CD4-positive, alpha-beta T cell treated with Interleukin-1 beta for 1 hour (primary cell): ENCODE results near the gene PNP.
"Not testable (repeated sequence)": the region's sequence is repeated elsewhere in the genome, so short reads cannot be mapped to it uniquely, and the experiment has no call there.

Experiments
- DNase-seq, 2 donors: peaks; one replicate each; pipeline ENCODE4 v3.0.0-alpha.2; 2020 to 2022

Gene PNP

GRCh38 chr14:20469242-20469889 is at the start of gene PNP:
Gene PNP (plus strand): TSS chr14:20469406. CDS start chr14:20469525, 119 bp downstream.
- DNase-seq, result peak; percentile 93 to 94

GRCh38 chr14:20419419-20419818 is 49.8 kb upstream of the PNP start:
- no peak for DNase-seq

GRCh38 chr14:20421267-20421666 is 47.9 kb upstream of the PNP start:
- no peak for DNase-seq

DNA sequence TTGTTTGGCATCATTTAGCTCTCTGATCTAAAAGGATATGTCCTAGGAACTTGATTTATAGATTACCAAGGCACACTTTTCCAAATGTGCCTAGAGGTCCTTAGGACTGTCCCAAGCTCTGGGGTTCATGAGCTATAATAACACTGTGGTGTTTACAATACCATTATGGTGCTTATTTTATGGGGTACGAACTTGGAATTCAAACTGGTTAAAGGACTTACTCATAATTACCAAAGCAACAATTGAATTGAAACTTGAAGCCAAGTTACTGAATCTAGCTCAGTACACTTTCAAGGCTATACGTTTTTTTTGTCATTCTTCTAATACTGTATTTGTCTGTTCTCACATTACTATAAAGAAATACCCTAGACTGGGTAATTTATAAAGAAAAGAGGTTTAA is 46.3 kb upstream of the PNP start:
- no peak for DNase-seq

- no peak for DNase-seq
These were observed 44.4 kb upstream of the PNP start for GRCh38 chr14:20424851-20425250.

- no peak for DNase-seq
These were observed 41.8 kb upstream of the PNP start for GRCh38 chr14:20427231-20428009.

GRCh38 chr14:20428010-20428365 is 41.2 kb upstream of the PNP start:
- no peak for DNase-seq

DNA sequence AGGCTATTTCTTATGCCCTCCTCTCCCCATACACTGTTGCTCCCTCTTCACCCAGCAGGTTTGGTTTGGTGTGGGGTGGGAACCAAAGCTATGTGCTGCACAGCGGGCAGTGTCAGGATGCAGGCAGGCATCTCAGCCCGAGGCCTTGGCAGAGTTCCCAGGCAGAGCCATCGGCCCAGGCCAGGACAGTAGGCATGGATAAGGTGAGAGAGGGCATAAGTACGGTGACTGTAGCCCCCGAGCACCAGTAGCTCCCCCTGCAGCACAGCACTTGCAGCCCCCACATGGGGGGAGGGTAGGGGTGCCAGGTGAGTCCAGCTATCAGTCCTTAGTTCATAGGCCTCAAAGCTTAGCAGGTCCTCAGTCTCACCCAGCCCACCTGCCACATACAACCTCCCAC is 40.4 kb upstream of the PNP start:
- DNase-seq, result no peak

GRCh38 chr14:20429801-20430669 is 39.2 kb upstream of the PNP start:
- no peak for DNase-seq

DNA sequence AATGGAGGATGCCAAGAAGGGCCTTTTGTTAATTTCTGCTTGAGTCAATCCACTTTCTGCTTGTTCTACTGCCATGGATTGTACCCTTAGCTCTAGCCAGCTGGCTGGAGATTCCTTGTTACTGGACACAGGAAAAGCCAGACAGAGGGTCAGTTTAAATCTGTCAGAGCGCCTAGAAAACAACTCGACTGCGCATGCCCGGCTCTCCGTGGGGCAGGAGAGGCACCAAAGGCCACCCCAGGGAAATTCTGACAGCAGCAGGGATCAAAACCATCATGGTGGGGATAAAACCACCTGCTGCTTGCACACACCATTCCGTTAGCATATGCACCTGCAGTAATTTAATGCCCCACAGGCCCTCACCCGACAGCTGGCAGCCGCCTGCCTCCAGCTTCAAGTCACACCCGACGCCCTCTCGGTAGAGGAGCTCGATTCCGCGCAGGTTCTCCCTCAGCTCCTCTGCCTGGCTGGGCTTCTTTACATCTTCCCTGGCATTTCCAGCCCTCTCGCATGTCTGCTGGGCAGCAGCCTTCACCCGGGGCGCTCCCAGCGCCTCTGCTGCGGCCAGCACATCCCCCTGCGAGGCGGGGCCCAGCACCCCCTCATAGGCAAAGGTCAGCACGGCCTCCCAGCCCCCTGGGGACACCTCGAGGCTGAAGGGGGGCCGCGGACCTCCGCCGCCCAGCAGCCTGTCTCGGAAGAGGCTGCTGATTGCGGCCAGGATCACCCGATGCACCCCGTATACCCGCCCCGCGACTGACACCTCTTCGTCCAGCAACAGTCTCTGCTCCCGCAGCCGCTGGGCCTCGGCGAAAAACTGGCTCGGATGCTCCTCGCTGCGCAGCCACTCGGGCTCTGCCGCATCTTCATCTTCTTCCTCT is 34.3 kb upstream of the PNP start:
- no peak for DNase-seq

DNA sequence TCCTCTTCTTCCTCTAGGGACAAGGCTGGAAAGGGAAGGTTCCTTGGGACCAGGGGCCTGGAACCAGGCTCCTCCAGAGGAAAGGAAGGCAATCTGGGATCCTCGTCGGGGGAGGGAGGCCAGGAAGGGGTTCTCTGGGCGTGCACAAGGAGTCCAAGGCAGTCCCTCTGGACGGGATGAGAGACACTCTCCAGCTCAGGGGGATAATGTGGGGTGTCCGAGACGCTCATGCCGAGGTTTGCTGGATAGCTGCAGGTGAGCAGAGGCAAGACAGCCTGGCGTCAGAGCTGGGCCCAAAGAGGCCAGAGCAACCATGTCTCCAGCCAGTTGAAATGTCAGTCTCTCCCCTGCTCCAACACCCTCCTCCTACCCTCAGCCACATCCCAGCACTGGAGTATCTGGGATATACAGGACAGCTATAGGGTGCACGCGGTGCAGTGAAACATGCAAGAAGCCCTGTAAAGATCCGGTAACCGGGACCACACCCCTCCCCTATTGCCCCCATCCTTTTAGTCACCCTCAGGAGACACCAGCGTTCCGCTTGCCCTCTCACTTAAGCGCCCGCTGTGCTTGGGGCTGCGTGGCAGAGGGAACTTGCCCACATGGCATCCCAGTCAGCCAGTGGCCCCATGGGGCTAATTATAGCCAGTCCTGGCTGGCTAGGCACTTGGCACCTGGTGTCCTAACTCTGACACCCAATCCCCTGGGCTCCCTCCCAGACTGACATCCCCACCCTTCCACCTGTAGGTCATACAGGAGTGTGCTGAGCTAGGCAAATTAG is 33.4 kb upstream of the PNP start, which contains the start of gene KLHL33:
Gene KLHL33, minus strand, starts transcription at position 585 of the 781 bp plus-strand sequence. Its CDS starts 355 bp downstream, at position 230.
- no peak for DNase-seq

GRCh38 chr14:20436363-20436755 is 32.8 kb upstream of the PNP start:
- DNase-seq, result no peak

- no peak for DNase-seq
These were observed 30.5 kb upstream of the PNP start for GRCh38 chr14:20438664-20439063.

DNA sequence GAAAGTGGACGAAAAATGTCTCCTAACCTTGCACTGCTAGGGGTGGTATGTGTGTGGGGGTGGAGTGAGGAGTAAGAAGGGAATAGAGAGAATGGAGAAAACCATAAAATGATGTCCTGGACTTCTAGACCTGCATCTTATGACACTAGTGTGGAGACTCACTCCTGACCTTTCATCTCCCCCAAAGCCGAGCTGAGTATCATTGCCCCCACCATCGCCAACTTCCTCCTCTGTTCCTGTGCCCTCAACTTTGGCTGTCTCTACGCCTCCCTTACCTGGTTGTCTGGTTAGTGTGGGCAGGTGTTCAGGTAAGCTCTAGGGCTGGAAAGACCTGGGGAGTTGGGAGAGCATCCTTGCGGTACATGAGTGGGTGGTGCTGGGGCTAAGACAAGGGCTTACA is 28.7 kb upstream of the PNP start:
- DNase-seq, result no peak

DNA sequence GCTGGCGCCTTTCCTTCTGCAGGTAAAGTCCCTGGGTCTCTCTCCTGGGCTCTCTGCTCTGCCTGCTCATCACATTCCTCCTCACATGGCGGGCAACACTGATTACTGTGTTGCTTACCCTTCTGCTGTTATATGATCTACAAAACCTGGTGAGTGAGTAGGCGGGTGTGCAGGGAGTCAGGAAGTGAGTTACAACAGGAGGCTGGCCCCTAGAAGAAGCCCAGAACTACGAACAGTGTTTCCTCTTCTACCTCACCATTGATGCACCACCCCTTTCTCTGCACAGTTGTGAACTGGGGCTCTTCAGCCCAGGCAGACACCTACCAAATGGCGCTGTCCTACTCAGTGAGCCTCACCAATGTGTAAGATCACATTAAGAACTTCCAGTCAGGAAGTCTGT is 28.3 kb upstream of the PNP start:
- peak; percentile 13 to 37 for DNase-seq

DNA sequence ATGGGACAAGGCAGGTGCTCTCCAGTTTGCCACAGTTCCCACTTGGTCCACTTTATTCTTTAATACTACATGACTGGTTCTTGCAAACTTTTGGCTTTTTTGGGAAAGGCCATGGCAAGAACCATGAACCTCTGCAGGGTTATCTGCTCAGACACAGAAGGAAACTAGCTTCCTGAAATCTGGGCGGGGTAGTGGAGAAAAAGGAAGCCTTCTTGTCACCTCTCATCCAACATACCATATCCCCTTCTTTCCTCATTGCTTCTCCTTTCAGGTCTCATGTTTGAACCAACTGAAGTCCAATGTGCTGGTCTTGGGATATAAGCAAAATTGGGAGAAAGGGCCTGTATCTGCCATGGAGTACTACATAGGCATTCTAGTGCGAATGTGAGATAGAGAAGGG is 27.7 kb upstream of the PNP start:
- no peak for DNase-seq

DNA sequence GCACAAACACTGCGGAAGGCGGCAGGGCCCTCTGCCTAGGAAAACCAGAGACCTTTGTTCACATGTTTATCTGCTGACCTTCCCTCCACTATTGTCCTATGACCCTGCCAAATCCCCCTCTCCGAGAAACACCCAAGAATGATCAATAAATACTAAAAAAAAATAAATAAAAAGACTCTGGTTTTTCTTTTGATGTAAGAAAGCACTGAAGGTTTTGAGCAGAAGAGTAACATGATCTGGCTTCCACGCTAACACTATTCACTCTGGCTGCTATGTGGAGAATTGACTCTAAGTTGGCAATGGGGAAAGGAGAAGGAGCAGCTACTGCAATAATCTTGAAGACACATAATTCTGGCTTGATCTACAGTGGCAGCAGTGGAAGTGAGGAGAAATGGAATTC is 25.6 kb upstream of the PNP start:
- DNase-seq, result not testable (repeated sequence)

GRCh38 chr14:20446889-20447288 is 22.3 kb upstream of the PNP start:
- no peak for DNase-seq

GRCh38 chr14:20452831-20453230 is 16.4 kb upstream of the PNP start:
- DNase-seq, result not testable (repeated sequence)

DNA sequence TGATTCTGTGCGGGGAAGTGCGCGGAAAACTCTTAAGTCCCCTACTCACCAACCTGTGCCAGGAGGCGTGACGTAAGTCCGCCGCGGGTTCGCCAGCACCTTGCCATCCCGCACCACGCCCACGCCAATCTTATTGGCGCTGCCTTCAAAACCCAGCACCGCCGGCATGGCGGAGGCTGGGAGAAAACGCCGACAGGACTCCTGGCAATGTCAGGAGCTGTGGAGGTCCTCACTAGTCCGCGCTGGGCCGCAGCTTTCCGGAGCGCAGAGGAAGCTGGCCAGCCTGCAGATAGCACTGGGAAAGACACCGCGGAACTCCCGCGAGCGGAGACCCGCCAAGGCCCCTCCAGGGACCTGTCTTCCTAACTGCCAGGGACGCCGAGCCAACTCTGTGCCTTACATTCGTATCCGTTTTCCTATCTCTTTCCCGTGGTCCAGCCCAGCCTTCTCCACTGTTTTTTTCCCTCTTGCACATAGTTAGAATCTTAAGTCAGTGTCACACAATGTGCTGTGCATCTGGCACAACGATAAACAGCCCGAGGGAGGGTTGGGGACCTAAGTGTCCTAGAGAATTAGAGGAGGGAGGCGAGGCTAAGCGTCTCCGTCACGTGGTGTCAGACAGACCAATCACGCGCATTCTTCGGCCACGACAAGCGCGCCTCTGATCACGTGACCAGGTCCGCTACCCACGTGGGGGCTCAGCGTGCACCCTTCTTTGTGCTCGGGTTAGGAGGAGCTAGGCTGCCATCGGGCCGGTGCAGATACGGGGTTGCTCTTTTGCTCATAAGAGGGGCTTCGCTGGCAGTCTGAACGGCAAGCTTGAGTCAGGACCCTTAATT is 14.5 kb upstream of the PNP start, which contains the start of the genes APEX1 and OSGEP:
Gene APEX1, plus strand, starts transcription at position 711 of the 839 bp plus-strand sequence. CDS start 420 bp downstream, outside the sequence.
Gene OSGEP, minus strand, starts transcription at position 297 of the 839 bp plus-strand sequence. Its CDS starts 129 bp downstream, at position 168.
- DNase-seq, result peak; percentile 98
